SU-DHL-6 (cell line): ENCODE data around the gene SF3B2.

Source experiments
- H2AFZ ChIP-seq: fragments of 200-600 bp; sonication (generic); 2 replicates; pipeline ENCODE4 v1.6.1; 2014; ENCODE audit warnings: low read depth, mild to moderate bottlenecking, moderate library complexity, mixed read lengths, antibody characterized with exemption, low read length; ENCODE audit not compliant: severe bottlenecking
- H3F3A ChIP-seq: fragments of 200-600 bp; shearing (Covaris generic); 2 replicates; pipeline ENCODE4 v1.6.0; 2016; ENCODE audit warnings: antibody characterized with exemption, mild to moderate bottlenecking; ENCODE audit not compliant: insufficient read depth
- H3K27ac ChIP-seq: fragments of 200-600 bp; sonication (generic); 2 replicates; pipeline ENCODE4 v1.5.1; 2016; ENCODE audit warnings: low read depth, mild to moderate bottlenecking, low read length, moderate library complexity, mixed read lengths
- H3K27me3 ChIP-seq: fragments of 200-600 bp; sonication (generic), shearing (Covaris generic); 2 replicates; pipeline ENCODE4 v1.6.0; 2014; ENCODE audit warnings: mild to moderate bottlenecking, low read length
- H3K36me3 ChIP-seq: fragments of 200-600 bp; sonication (generic); 2 replicates; pipeline ENCODE4 v1.6.1; 2014; ENCODE audit warnings: mild to moderate bottlenecking, low read length, mixed read lengths
- H3K4me2 ChIP-seq: fragments of 300-600, 200-600 bp; shearing (Covaris generic), sonication (generic); 2 replicates; pipeline ENCODE4 v1.6.0; 2014; ENCODE audit warnings: low read length, low read depth, mild to moderate bottlenecking; ENCODE audit not compliant: poor library complexity, severe bottlenecking
- H3K4me3 ChIP-seq: fragments of 200-600 bp; sonication (generic); 2 replicates; pipeline ENCODE4 v1.5.1; 2014; ENCODE audit warnings: antibody characterized with exemption, low read length, mild to moderate bottlenecking, mixed read lengths; ENCODE audit not compliant: insufficient read depth, poor library complexity, severe bottlenecking
- H3K79me2 ChIP-seq: fragments of 200-600 bp; sonication (generic); 2 replicates; pipeline ENCODE4 v1.6.1; 2014; ENCODE audit warnings: mild to moderate bottlenecking, low read length, moderate library complexity; ENCODE audit not compliant: insufficient read depth
- H3K9ac ChIP-seq: fragments of 200-600 bp; sonication (generic); 2 replicates; pipeline ENCODE4 v1.7.0; 2014; ENCODE audit warnings: mild to moderate bottlenecking, low read length
- H3K9me2 ChIP-seq: fragments of 200-600 bp; sonication (generic); replicated peaks from 2 replicates; pipeline ENCODE4 v1.6.1; 2014; ENCODE audit warnings: low read length; ENCODE audit not compliant: insufficient read depth
- H3K9me3 ChIP-seq: fragments of 200-600 bp; sonication (generic); 2 replicates; pipeline ENCODE4 v1.6.1; 2014; ENCODE audit warnings: low read length, mixed read lengths; ENCODE audit not compliant: insufficient read depth
- H4K20me1 ChIP-seq: fragments of 200-600 bp; sonication (generic); 2 replicates; pipeline ENCODE4 v1.6.1; 2014; ENCODE audit warnings: low read depth, mild to moderate bottlenecking, antibody characterized with exemption, low read length, moderate library complexity, mixed read lengths
- CTCF ChIP-seq: fragments of 200-600 bp; sonication (generic); IDR thresholded peaks from one replicate; pipeline ENCODE4 v1.5.1; 2017; ENCODE audit warnings: antibody characterized with exemption, mild to moderate bottlenecking, low read length, moderate library complexity; ENCODE audit not compliant: insufficient read depth, poor library complexity, severe bottlenecking
- EZH2phosphoT487 ChIP-seq: fragments of 200-600 bp; sonication (generic), shearing (Covaris generic); conservative IDR thresholded peaks from 2 replicates; pipeline ENCODE4 v1.6.1; 2018; ENCODE audit warnings: mild to moderate bottlenecking, antibody characterized with exemption, low read length, moderate library complexity, mixed read lengths

Gene SF3B2

GRCh38 chr11:66051766-66052663, at the start of gene SF3B2:
Gene SF3B2, plus strand, starts transcription at chr11:66052364. Its CDS starts 21 bp downstream, at chr11:66052385.
- TF ChIP-seq CTCF: no peak
- Histone ChIP-seq H3F3A (no peaks in the 10 kb centered on the region), H3K9ac (peak within 1 kb of the TSS; percentile 93), H2AFZ (peak within 1 kb of the TSS; percentile 78), H3K9me3 (no peaks in the 10 kb centered on the region), H3K79me2 (peaks cover 28% of the 10 kb centered on the region), H3K27ac (peak within 1 kb of the TSS; percentile 47), H3K4me3 (peak within 1 kb of the TSS; percentile 93), H3K4me2 (peak within 1 kb of the TSS; percentile 78), H3K36me3 (peaks cover 11% of the 10 kb centered on the region; the same call in 1 of the 2 replicates), H4K20me1 (no peaks in the 10 kb centered on the region), H3K27me3 (no peaks in the 10 kb centered on the region), H3K9me2 (no peaks in the 10 kb centered on the region)

- TF ChIP-seq CTCF: no peak
- no peak for TF ChIP-seq EZH2phosphoT487
- Histone ChIP-seq H4K20me1 (no peaks in the 10 kb centered on the region; the same call in 1 of the 2 replicates), H3K9me2 (no peaks in the 10 kb centered on the region), H3K9ac (peak overlapping the region; percentile 78), H3K4me2 (peak overlapping the region; percentile 80), H2AFZ (peak overlapping the region; percentile 39), H3K4me3 (peak overlapping the region; percentile 87), H3K27ac (peak overlapping the region; percentile 89), H3K27me3 (no peaks in the 10 kb centered on the region), H3K79me2 (peaks cover 26% of the 10 kb centered on the region), H3K9me3 (no peaks in the 10 kb centered on the region), H3K36me3 (peaks cover 3% of the 10 kb centered on the region; the same call in 1 of the 2 replicates), H3F3A (peaks cover 4% of the 10 kb centered on the region; the same call in 1 of the 2 replicates)
These were observed 49.4 kb upstream of the SF3B2 start for GRCh38 chr11:66002648-66003225.

- H3K9ac ChIP-seq: peak overlapping the region; percentile 78
- no peaks in the 10 kb centered on the region for H3K27me3 ChIP-seq
- H3F3A ChIP-seq: peaks cover 4% of the 10 kb centered on the region; the same call in 1 of the 2 replicates
- H3K4me2 ChIP-seq: peak overlapping the region; percentile 80
- H3K36me3 ChIP-seq: peaks cover 3% of the 10 kb centered on the region; the same call in 1 of the 2 replicates
- 0 out of 2 replicates have a peak overlapping the region, but pooled peaks have one; percentile 89 for H3K27ac ChIP-seq
- H2AFZ ChIP-seq: no peak overlapping the region
- no peaks in the 10 kb centered on the region for H3K9me3 ChIP-seq
- H3K4me3 ChIP-seq: peak overlapping the region; percentile 87
- TF ChIP-seq EZH2phosphoT487 (no peak), CTCF (no peak)
- H3K79me2 ChIP-seq: peaks cover 26% of the 10 kb centered on the region
- H3K9me2 ChIP-seq: no peaks in the 10 kb centered on the region
- H4K20me1 ChIP-seq: no peaks in the 10 kb centered on the region; the same call in 1 of the 2 replicates
These were observed 48.9 kb upstream of the SF3B2 start for GRCh38 chr11:66003291-66003690.
